GM18873 (cell line): ENCODE data around the gene ANKRD29.
"Not testable (repeated sequence)": the region's sequence is repeated elsewhere in the genome, so short reads cannot be mapped to it uniquely, and the experiment has no call there.

ENCODE experiments used
- ATAC-seq: cut with Tn5 transposase; IDR thresholded peaks from one replicate; pipeline ENCODE4 v1.9.1; 2021; ENCODE audit warnings: mild to moderate bottlenecking, moderate library complexity, moderate number of reproducible peaks; ENCODE audit not compliant: unreplicated experiment, low FRiP score

Gene ANKRD29

DNA sequence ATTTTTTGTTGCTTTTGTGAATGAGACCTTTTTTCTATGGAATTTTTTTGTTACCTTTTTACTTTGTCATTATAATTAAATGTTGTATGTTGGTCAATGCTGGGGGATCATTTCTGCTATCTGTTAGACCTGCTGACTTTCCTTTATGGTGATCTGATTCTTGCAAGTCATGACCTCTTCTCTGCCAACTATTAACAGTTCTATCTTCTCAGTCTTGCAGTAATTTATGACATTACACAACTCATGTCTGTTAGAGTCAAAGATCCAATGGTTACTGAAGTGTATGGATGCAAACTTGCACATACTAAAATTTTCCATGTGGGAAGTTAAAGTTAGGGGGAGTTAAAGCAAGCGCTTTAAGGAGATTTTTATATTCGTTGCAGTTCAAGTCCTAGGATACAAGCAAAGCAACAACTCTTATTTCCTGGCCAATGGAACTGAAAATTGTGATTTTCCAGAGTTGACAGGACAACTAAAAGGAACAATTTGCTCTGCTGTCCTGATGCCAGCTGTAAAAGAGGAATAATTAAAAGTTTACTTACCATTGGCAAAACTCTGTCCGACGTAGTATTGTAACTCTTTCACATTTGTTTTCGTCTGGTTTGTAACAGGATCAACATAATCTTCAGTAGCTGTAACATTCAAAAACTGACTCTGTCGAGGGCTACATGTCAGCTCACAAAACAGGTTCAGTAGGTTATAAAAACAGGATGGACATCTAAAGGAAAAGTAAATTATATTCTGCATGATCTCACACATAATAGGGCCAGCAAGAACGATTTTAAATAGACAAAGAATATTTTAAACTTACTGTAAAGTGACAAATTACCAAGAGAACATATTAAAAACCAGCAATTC is 94.2 kb downstream of the ANKRD29 start:
- ATAC-seq = no peak

DNA sequence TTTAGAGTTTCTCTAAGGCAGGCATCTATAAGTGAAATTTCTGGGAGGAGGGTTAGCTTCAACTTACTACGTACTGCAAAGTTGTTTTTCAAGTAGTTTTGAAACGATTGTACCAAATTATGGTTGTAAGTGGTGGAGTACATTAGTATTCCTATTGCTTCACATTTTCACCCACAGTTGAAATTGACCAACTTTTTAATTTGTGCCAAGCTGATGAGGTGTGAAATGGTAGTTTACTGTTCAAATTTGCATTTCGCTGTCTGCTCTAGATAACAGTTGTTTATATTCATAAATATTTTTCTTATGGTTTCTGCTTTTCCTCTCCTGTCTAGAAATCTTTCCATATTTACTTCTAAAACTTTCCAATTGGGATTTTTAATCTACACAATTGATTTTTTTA is 95.0 kb downstream of the ANKRD29 start:
- ATAC-seq = no peak

DNA sequence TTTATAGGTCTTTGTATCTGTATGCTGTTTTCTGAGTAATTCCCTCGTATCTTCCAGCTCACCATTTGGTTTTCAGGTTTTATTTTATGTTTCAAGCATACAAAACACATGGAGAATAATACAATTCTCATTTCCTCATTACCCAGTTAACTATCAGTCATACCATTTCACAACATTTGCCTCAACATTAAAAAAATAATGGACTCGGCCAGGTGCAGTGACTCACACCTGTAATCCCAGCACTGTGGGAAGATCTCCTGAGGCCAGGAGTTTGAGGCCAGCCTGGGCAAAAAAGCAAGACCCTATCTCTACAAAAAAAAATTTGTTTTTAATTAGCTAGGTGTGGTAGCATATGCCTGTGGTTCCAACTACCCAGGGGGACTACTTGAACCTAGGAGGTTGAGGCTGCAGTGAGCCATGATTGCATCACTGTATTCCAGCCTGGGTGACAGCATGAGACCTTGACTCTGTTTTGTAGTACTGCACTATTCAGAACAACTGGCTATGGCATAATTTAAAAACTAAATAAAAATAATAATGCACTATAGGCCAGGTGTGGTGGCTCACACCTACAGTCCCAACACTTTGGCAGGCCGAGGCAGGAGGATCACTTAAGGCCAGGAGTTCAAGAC is 96.7 kb downstream of the ANKRD29 start:
- ATAC-seq = no peak

DNA sequence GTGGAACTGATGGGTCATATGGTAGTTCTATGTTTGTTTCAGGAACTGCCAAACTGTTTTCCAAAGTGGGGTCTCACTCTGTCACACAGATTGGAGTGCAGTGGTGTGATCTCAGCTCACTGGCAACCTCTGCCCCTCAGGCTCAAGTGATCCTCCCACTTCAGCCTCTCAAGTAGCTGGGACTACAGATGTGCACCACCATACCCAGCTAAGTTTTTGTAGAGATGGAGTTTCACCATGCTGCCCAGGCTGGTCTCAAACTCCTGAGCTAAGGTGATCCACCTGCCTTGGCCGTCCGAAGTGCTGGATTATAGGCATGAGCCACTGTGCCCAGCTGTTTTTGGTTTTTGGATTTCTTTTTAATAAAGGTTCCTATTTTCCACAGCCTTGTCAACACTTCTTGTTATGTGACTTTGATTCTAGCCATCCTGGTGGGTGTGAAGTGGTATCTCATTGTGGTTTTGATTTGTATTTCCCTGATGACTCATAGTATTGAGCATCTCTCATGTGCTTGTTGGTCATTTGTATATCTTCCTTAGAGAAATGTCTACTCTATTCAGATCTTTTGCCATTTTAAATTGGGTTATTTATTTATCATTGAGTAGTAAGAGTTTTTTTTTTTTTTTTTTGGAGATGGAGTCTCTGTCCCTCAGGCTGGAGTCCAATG is 99.2 kb downstream of the ANKRD29 start:
- no peak for ATAC-seq

DNA sequence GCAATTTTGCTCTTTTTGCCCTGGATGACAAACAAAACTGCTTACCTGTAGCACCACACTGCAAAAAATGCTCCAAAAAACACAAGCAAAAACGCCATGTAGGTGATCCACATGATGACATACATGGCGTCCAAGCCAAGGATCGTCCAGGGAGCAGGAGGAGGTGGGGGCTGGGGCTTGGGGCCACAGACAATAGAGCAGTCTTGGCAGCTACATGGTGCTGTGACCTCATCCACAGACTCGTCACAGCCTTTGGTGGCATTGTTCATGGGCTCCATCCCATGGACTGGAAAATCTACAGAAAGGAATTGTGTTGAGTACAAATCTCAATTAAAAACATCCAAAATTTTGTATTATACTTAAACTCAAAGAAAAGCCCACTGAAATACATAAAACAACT is 102.5 kb downstream of the ANKRD29 start:
- no peak for ATAC-seq

DNA sequence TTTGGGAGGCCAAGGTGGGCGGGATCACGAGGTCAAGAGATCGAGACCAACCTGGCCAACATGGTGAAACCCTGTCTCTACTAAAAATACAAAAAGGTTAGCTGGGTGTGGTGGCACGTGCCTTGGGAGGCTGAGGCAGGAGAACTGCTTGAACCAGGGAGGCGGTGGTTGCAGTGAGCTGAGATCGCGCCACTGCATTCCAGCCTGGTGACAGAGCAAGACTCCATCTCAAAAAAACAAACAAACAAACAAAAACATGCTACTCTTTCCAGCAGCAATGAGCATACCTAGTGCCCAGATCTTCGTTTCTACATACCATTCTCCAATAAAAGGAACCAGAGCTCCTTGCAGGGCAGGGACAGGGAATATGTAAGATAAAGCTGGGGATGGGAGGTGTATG is 105.2 kb downstream of the ANKRD29 start:
- not testable (repeated sequence) for ATAC-seq

DNA sequence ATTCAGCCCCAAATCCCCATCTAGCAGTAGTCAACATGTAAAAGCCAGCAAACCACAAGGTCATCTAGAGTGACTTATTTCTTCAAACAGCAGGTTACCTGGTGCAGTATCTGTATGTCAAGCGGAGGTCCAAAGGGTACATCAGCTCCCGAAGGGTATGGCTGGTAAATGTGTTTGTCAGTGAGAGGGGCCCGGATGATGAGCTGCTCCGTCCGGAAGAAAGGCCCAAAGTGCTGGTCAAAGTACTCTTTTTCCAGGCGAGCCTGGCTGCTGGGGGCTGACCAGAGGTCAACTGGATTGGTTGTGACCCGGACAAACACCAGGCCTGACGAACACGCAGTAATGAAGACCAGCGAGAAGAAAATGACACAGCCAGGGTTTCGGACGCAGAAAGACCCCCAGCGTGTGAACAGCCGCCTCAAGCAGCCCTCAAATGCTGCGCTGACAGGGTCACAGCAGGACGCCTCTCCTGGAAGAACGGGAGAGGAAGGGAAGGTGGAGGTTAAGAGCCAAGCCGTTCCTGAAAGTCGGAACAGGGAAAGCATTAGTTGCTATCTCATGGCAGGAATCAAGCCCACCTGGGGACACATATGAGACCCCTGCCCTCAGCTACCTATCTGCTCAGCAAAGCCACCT is 106.4 kb downstream of the ANKRD29 start:
- no peak for ATAC-seq

DNA sequence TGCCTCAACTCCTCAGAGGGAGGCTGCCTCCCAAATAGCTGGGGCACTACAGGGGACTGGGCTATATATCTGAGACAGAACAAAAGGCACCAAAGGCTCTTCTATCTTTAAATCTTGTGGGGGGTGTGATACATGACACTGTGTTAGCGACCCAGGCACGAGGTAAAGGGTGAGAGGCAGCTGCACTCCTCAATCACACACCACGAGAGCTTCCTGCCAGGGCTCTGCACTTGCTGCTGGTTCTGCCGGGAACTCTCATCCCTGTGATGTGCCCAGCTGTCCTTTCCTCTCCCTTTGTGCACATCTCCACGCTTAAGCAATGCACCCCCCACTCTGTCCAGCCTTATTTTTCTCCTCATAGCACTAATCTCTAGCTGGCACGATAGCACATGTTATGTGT is 108.8 kb downstream of the ANKRD29 start:
- no peak for ATAC-seq

DNA sequence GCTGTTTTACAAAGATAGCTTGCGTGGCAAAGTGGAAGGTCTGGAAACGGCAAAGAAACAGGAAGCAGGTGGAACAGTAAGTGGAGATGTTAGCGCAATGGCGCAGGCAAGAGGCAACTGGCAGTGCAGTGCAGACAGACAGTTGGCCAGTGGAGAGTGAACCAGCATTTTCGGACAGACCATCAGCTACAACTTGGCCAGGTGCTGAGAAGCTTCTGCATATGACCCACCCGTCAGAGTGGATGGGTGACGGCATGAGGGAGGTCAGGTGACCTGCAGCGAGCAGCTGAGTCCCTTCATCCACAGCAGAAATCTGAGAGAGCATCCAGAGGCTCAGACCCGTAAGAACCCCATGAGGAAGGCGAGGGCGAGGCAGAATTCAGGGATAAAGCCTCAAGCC is 110.2 kb downstream of the ANKRD29 start:
- ATAC-seq = no peak

DNA sequence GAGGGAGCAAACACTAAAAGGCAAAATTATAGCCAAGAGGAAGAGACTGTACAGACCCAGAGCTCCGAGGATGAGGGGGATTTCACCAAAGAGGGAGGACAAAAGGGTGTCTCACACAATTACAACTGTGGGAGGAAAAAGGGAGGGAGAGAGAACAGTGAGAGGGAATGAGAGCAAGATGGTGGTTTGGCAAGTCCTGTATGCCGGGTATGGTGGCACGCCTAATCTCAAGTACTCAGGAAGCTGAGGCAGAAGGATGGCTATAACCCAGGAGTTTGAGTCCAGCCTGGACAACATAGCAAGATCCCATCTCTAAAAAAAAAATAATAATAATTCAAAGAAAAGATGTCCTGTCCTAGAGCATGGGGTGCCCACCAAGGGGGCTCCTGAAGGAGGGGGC is 110.7 kb downstream of the ANKRD29 start:
- no peak for ATAC-seq

DNA sequence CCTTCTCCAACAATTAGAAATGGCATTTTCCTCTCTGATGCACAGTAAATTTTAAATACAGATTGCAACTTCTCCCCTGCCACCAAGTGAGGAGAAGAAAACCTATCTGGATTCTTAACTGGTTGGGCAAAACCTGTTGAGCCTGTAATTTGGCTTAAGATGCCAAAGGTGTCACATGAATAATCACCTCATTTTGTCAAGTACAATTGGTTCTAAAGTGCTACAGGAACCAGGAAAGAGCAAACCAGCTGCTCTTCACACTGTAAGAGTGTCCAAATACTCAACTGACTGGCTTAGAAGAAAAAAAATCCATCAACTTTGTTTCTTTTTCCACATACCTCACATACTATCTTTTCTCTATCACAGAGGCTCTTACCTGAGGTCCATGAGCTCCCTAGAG is 111.8 kb downstream of the ANKRD29 start:
- ATAC-seq = no peak
